ENCODE measurements around the gene RNF187. TPM values are rescaled to one million over a fixed set of nuclear protein-coding genes. Genes with fewer than 3 reads are reported as not detected.

Gene RNF187
- total RNA-seq, 1 donor from 2014 or later, result 32.7 TPM

DNA sequence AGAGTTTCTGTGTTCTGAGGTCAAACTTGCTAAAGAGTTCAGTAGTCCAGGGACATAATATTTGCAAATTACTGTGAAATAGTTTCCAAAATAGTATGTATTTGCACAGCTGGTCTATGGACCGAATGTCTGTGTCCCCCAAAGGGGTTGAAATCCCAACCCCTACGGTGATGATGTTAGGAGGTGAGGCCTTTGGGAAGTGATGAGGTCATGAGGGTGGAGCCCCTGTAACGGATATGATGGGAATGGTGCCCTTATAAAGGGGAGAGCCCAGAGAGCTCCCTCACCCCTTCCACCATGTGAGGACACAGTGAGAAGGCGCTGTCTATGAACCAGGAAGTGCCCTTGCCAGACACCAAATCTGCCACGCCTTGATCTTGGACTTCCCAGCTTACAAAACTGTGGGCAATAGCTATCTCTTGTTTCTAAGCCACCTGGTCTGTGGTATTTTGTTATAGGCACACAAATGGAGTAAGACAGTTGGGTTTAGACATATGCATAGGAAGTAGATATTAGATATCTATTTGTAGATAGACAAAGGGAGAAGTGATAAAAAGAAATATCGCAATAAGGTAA is 21.7 kb downstream of the RNF187 start:
- no peak for DNase-seq (ENCODE audit: low spot score)

DNA sequence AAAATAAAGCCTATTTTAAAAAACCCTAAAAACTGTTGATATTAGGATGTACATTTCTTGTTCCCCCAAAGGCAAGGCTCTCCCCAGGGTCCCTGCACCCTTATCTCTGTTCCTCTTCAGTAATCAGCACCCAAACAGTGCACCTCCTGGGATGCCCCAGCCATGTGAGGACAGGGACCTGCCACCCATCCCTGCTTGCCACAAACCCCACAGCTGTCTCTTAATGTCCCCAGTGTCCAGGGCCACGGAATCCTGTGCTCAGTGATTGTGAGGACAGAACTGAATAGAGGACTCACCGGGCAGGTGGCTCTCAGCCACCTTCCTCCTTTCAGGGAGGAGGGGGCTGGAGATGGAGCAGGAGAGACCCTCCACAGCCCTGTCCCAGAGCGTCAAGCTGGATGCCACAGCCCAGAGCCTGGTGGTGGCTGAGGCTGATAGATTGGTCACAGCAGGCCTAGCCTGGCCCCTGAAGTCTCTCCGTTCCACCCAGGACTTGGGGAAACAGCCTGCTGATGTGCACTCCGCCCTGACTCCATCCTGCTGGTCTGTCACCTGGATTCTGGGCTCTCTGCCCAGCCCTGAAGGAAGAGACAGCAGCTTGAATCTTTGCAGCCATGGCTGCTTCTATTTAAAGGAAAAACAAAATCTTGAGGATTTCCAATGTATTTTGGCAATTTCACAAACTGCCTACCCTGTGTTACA is 23.1 kb downstream of the RNF187 start:
- DNase-seq (ENCODE audit: low spot score), result no peak

DNA sequence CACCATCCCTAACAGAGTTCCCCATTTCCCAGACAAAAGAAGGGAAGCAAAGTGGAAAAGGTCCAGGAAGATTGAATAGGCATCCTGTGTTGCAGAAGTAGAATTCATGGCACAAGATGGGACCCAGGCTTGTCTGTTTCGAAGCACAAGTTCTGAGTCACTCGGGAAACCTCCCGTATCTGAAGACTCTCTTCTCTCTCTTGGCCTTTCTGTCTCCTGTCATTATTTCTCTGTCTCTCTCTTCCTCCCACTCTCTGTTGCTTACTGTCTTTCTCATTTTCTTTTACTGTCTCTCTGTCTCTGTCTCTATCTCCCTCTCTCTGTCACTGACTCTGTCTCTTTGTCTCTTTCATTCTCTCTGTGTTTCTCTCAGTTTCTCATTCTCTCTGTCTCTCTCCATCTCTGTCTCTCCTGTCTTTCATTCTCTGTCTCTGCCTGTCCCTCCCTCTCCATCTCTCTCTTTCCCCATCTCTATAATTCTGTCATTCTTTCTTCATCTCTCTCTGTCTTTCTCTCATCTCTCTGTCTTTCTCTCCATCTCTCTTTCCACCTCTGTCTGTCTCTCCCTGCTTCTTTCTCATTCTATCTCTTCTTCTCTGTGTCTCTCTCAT is 23.7 kb downstream of the RNF187 start:
- no peak for DNase-seq (ENCODE audit: low spot score)

DNA sequence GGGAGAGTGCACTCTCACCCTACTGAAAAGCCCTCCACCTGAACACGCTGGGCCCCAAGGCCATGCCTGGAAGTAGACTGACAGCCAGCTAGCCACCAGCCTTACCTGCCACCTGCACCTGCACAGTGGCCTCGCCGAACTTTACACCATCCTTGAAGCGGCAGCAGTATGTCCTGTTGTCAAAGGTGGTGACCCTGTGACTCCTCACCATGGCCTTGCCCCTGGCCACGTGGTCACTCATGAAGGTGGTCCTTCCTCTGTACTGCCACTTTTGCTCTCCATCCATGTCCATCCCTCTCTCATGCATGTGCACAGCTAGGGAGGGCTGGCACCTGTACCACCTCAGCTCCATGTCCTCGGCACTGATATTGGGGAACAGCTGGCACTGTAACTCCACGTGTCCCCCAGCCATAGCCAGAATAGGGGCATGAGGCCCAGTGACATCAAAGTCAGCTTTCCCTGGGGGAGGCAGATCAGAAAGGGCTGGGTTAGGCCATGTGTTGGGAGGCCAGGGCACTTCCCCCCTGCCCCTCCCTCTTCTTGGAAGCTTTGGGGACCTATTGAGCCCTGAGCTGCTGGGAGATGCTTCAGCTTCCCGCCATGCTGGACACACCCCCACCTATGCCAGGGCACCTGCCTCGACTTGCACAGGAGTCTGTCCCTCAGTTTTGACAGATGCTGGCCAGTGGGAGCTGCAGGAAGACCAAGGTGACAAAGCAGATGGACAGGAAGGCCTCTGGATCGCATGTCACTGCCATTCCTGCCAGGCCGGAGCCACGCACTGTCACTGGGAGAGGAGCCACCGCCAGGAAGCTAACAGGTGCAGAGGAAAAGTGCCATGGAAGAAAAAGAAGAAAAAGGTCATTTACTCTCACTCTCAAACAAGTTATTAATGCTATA is 24.6 kb downstream of the RNF187 start:
- no peak for DNase-seq (ENCODE audit: low spot score)

DNA sequence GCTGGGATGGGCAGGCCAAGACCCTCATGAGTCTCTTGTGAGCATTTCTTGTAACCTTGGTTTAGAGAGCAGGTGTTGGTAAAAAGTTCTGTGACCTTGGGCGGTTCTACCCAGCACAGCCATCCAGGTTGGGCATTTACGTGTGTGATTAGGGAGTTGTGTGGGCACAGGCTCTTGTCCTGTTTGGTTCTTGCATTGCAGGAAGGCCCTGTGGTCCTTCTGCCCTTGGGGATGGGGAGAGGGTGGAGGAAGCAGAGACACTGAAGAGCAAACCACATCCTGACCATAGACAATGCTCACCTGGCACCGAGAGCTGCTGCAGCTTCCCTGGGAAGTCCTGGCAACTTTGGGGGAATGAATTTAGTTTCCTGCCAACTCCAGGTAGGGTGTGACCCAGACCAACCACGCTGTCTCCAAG is 25.6 kb downstream of the RNF187 start:
- DNase-seq (ENCODE audit: low spot score), result no peak

DNA sequence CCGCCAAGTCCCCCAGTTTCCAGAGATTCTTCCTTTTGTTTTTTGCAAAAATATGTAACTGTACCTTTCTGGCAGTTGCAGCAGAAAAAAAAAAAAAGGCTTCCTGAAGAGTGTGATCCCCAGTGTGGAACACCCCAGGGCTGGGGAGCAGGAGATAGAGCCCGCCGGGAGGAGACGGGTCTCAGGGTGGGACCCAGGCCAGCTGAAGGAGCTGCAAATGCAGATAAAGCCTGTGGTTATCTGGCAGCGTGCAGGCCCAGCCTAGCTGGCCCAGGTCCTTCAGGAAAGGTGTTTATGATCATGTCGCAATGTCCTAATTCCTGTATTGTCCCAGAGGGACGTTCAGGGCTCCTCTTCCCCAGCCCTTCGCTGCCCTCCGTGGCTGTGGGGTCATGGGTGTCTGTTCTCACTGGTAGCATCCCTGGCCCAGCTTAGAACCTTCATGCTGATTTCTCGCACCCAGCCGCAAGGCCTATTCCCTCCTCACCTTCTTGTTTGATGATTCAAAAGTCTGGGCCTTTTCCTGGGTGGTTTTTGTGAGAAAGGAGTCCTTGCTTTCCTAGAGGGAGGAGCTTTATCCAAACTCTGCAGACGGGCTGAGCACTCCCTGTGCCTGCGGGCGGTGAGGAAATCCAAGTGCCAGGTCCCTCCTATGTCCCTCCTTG is 26.2 kb downstream of the RNF187 start:
- no peak for DNase-seq (ENCODE audit: low spot score)

DNA sequence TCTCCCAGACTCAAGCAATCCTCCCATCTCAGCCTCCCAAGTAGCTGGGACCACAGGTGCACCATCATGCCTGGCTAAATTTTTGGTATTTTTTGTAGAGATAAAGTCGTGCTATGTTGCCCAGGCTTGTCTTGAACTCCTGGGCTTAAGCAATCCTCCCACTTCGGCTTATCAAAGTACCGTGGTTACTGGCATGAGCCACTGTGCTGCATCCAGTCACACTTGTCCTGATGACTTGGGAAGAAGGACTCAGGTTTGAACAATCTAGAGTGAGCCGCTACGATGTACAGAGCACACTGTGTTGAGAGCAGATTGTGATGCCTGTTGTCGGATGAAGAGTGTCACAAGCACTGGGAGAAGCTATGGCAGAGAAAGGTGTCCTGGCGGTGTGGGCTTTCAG is 27.2 kb downstream of the RNF187 start:
- DNase-seq (ENCODE audit: low spot score), result no peak

DNA sequence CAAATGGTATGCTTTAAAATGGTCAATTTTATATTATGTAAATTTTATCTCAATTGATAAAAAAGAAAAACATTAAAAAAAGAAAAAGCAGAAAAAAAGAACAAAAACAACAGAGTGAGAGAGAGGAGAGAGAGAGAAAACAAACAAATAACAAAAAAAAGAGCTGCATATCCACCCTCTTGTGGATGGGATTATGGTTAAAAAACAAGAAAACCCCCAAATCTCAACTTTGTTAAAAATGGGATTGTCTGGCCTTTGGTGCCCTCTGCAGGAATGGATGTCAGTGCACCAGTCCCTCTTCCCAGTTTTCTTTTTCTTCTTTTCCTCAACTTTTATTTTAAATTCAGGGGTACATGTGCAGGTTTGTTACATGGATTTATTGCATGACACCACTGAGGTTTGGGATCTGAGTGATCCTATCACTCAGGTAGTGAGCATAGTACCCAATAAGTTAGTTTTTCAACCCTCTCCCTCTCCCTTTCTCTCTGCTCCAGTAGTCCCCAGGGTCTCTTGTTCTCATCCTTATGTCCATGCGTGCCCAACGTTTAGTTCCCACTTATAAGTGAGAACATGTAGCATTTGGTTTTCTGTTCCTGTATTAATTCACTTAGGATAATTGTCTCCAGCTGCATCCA is 28.1 kb downstream of the RNF187 start:
- DNase-seq (ENCODE audit: low spot score), result peak; percentile 33

DNA sequence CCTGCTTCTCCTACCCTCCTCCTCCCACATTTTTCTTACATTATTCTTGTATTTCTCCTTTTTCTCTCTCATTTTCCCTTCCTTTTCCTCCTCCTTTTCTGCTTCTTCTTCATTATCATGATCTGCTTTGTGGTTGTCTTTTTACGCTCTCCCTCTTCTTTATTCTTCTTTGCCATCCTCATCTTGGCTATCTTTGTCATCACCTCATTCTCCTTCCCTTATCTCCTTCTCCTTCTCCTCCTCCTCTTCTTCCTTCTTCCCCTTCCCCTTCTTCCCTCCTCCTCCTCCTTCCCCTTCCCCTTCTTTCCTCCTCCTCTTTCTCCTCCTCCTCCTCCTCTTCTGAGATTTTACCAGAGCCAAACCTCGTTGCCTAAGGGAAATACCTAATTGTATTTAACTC is 30.5 kb downstream of the RNF187 start:
- DNase-seq (ENCODE audit: low spot score), result no peak

DNA sequence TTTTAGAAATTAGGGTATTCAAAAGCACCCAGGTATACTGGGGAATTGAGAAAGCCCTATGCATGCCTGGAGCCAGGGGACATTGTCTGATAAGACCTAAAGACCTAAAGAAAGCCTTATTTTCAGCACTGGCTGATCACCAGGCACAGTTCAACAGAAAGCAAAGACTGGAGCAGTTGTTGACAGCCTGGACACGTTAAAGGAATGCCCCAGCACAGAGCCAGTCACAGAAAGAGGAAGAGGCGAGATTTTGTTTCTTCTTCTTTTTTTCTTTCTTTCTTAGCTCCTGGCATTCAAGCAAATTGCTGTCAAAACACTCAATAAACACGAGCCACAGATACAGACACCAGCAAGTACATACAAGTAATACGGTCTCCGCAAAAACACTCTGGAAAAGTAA is 40.4 kb downstream of the RNF187 start:
- no peak for DNase-seq (ENCODE audit: low spot score)

DNA sequence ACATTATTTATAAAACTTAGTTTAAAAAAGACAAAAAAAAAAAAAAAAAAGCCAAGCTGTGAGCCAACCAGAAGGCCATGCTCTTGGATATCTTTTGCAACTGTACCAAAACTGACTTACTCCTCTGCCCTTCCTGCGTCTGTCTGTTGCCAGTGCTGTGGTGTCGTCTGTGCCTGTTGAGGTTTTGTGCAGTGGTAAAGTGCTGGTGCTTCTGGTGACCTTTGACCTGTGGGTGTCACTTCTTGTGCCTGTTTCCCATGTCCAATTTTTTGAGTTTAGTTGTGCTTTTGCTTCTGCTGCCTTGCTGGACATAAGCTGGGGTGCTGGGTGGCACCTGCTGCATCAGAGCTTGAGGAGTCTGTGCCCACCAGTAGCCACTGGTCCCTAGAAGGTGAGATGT is 41.4 kb downstream of the RNF187 start:
- no peak for DNase-seq (ENCODE audit: low spot score)

DNA sequence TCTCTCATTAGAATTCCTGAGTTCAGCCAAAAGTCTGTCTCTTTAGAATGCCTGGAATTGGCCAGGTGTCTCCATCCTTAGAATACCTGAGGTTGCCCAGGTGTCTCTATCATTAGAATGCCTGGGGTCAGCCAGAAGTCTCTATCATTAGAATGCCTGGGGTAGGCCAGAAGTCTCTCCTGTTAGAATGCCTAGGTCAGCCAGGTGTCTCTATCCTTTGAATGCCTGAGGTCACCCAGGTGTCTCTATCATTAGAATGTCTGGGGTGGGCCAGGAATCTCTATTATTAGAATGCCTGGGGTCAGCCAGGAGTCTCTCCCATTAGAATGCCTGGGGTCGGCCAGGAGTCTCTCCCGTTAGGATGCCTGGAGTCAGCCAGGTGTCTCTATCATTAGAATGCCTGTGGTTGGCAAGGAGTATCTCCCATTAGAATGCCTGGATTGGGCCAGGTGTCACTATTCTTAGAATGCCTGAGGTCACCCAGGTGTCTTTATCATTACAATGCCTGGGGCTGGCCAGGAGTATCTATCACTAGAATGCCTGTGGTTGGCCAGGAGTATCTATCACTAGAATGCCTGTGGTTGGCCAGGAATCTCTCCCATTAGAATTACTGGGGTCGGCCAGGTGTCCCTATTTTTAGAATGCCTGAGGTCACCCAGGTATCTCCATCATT is 43.0 kb downstream of the RNF187 start:
- DNase-seq (ENCODE audit: low spot score), result no peak

DNA sequence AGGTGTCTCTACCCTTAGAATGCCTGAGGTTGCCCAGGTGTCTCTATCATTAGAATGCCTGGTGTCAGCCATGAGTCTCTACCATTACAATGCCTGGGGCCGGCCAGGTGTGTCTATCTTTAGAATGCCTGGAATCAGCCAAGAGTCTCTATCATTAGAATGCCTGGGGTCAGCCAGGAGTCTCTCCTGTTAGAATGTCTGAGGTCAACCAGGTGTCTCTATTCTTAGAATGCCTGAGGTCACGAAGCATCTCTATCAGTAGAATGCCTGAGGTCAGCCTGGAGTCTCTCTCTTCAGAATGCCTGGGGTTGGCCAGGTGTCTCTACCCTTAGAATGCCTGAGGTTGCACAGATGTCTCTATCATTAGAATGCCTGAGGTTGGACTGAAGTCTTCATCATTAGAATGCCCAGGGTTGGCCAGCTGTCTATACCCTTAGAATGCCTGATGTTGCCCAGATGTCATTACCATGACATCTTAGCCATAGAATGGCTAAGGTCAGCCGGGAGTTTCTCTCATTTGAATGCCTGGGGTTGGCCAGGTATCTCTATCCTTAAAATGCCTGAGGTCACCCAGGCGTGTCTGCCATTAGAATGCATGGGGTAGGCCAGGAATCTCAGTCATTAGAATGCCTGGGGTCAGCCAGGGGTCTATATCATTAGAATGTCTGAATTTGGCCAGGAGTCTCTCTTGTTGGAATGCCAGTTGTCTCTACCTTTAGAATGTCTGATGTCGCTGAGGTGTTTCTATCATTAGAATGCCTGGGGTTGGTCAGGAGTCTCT is 44.0 kb downstream of the RNF187 start:
- no peak for DNase-seq (ENCODE audit: low spot score)

DNA sequence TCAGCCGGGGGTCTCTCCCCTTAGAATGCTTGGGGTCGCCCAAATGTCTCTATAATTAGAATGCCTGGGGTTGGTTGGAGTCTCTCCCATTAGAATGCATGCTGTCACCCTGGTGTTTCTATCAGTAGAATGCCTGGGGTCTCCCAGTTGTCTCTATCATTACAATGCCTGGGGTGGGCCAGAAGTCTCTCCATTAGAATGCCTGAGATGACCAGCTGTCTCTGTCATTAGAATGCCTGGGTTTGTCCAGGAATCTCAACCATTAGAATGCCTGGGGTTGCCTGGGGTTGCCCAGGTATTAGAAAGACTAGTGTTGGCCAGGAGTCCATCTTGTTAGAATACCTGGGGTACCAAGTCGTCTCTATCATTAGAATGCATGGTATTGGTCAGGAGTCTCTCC is 51.6 kb downstream of the RNF187 start:
- no peak for DNase-seq (ENCODE audit: low spot score)

DNA sequence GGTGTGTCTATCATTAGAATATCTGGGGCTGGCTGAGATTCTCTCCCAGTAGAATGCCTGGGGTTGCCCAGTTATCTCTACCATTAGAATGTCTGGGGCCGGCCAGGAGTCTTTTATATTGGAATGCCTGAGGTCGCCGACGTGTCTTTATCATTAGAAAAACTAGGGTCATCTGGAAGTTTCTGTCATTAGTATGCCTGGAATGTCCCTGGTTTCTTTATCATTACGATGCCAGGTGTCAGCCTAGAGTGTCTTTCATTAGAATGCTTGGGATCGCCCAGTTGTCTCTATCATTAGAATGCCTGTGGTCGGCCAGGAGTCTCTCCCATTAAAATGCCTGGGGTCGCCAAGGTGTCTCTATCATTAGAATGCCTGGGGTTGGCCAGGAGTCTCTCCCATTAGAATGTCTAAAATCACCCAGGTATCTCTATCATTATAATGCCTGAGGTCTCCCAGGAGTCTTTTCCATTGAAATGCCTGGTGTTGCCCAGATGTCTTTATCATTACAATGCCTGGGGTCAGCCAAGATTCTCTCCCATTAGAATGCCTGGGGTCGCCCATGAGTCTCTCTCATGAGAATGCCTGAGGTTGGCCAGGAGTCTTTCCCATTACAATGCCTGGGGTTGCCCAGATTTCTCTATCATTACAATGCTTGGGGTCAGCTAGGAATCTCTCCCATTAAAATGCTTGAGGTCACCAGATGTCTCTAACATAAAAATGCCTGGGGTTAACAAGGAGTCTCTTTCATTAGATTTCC is 53.2 kb downstream of the RNF187 start:
- DNase-seq (ENCODE audit: low spot score), result no peak

DNA sequence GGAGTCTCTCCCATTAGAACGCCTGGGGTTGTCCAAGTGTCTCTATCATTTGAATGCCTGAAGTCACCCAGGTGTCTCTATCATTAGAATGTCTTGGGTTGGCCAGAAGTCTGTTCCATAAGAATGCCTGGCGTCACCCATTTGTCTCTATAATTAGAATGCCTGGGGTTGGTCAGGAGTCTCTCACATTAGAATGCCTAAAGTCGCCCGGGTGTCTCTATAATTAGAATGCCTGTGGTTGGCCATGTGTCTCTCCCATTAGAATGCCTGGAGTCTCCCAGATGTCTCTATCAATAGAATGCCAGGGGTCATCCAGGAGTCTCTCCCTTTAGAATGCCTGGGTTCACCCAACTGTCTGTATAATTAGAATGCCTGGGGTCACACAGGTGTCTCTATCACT is 54.5 kb downstream of the RNF187 start:
- DNase-seq (ENCODE audit: low spot score), result no peak

DNA sequence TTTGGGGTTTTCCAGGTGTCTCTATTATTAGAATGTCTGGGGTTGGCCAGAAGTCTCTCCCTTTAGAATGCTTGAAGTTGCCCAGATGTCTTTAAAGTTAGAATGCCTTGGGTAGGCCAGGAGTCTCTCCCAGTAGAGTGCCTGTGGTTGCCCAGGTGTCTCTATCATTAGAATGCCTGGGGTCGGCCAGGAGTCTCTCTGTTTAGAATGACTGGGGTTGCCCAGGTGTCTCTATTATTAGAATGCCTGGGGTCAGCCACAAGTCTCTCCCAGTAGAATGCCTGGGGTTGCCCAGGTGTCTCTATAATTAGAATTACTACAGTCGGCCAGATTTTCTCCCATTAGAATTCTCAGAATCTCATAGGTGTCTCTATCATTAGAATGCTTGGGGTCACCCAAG is 55.2 kb downstream of the RNF187 start:
- no peak for DNase-seq (ENCODE audit: low spot score)

DNA sequence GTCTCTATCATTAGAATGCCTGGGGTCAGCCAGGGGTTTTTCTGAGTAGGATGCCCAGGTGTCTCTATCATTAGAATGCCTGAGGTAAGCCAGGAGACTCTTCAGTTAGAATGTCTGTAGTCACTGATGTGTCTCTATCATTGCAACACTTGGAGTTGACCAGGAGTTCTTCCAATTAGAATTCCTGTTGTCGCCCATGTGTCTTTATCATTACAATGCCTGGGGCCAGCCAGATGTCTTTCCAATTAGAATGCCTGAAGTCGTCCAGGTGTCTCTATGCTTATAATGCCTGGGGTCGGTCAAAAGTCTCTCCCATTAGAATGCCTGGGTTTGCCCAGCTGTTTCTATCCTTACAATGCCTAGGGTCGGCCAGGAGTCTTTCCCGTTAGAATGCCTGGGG is 55.8 kb downstream of the RNF187 start:
- no peak for DNase-seq (ENCODE audit: low spot score)

DNA sequence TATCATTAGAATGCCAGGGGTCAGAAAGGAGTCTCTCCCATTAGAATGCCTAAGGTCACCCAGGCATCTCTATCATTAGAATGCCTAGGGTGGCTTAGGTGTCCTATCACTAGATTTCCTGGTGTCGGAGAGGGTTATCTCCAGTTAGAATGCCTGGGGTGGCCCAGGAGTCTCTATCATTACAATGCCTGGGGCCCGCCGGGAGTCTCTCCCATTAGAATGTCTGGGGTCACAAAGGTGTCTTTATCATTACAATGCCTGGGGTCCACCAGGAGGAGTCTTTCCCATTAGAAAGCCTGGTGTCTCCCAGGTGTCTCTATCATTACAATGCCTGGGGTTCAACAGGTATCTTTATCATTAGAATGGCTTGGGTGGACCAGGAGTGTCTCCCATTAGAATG is 56.2 kb downstream of the RNF187 start:
- DNase-seq (ENCODE audit: low spot score), result no peak

Measured in umbilical cord (tissue), 2 donors.